ENCODE measurements around the gene PSMB9. TPM values are rescaled to one million over a fixed set of nuclear protein-coding genes. Genes with fewer than 3 reads are reported as not detected.

Gene PSMB9
- total RNA-seq, 2 donors from 2014 or later = 4.6 to 14.5 TPM

DNA sequence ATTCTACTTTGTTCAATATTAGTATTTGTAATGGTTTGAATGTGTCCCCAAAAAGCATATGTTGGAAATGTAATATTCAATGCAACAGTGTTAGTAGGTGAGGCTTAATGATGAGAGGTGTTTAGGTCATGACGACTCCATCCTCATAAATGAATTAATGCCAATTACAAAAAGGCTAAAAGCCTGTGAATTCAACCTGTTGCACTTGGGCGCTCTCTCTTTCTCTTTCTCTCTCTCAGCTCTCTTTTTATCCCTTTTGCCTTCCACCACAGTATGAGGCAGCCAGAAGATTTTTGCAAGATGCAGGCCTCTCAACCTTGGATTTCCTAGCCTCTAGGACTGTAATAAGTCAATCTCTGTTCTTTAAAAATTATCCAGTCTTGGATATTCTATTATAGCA, 34.6 kb downstream of the PSMB9 start:
- DNase-seq (no peak), ATAC-seq (no peak)
- no peak for TF ChIP-seq POLR2A (IDR thresholded peaks at IDR 0.05)
- no peak for TF ChIP-seq CTCF (IDR thresholded peaks at IDR 0.05)
- intact Hi-C loops (cut with DNase I) = loop anchor here (5.0 to 10.0 kb wide), 2 partner anchors 59 to 96 kb away; no protein-coding TSS in a partner anchor
- 66 to 72% methylated on average over 2 of the region's 2 CpGs for WGBS, 2 donors
- H3K4me1 ChIP-seq = peaks cover 14% of the 10 kb centered on the region
- H3K27ac ChIP-seq = no peak overlapping the region
- H3K36me3 ChIP-seq (replicated peaks in 1 of 2; ENCODE audit: insufficient read depth in 1 of 2, low read depth in 2 of 2) = no peaks in the 10 kb centered on the region
- H3K27me3 ChIP-seq = no peaks in the 10 kb centered on the region
- H3K9me3 ChIP-seq = no peaks in the 10 kb centered on the region
- H3K4me3 ChIP-seq = no peak overlapping the region

GRCh38 chr6:32889533-32889932, 35.5 kb downstream of the PSMB9 start:
- 50 to 53% methylated on average over 1 of the region's 1 CpG for WGBS, 2 donors
- H3K4me3 ChIP-seq = no peak overlapping the region
- H3K27ac ChIP-seq = no peak overlapping the region
- intact Hi-C loops (cut with DNase I) = loop anchor here (5.0 to 10.0 kb wide), 2 partner anchors 58 to 95 kb away; no protein-coding TSS in a partner anchor
- H3K36me3 ChIP-seq (replicated peaks in 1 of 2; ENCODE audit: insufficient read depth in 1 of 2, low read depth in 2 of 2) = no peaks in the 10 kb centered on the region
- peaks cover 16% of the 10 kb centered on the region for H3K4me1 ChIP-seq
- no peak for ATAC-seq
- DNase-seq = no peak
- no peaks in the 10 kb centered on the region for H3K27me3 ChIP-seq
- TF ChIP-seq CTCF (IDR thresholded peaks at IDR 0.05) = no peak
- no peaks in the 10 kb centered on the region for H3K9me3 ChIP-seq

GRCh38 chr6:32890831-32891230, 36.8 kb downstream of the PSMB9 start:
- TF ChIP-seq POLR2A (IDR thresholded peaks at IDR 0.05) (no peak), CTCF (IDR thresholded peaks at IDR 0.05) (no peak)
- Histone ChIP-seq H3K9me3 (no peaks in the 10 kb centered on the region), H3K36me3 (replicated peaks in 1 of 2; ENCODE audit: insufficient read depth in 1 of 2, low read depth in 2 of 2) (no peaks in the 10 kb centered on the region), H3K4me3 (no peak overlapping the region), H3K4me1 (peaks cover 22% of the 10 kb centered on the region), H3K27ac (no peak overlapping the region), H3K27me3 (no peaks in the 10 kb centered on the region)
- ATAC-seq (no peak), DNase-seq (no peak)
- intact Hi-C loops (cut with DNase I) = no loop called here
- WGBS, 2 donors = 56 to 57% methylated on average over 1 of the region's 1 CpG

DNA sequence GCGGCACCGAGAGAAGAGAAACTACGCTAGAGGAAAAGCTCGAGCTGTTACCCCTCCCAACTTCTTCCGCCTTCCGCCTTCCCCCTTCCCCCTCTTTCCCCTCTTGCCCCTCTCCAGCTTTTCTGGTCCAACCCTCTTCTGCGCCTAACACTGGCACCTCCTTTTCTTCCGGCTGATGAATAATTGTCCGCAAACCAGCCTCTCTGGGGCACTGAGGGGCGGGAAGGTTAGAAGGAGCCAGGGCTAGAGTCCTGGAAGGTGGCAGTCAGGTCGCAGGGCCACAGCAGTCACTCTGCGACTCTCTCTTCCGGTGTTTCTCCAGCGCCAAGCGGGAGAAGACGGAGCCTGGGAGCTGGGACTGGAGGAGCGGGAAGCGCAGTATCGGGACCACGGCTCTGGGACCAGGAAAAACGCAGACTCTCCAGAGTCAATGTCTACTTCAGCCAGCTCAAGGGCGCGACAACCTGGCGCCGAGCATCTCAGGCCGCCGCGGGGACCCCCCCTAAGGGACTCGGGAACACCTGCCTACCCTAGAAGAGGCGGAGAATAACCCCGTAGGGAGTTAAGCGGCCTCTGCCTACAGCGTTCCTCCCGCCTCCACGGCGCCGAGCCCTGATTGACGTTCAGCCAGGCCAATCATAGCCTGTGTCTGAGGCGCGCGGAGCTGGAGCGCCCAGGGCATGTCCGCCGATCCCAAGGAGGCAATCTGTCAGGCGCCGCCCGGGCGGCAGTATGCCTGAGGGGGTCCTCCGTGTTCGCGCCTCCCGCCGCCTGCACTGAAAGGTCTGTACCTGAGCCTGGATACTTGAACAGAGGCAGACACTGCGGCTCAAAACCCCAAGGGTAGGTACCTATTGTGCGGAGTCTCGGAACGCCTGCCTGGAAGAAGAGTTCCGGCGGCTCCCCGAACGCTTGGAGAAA, 40.4 kb downstream of the PSMB9 start:
- intact Hi-C loops (cut with DNase I) = no loop called here
- peaks cover 24% of the 10 kb centered on the region for H3K4me1 ChIP-seq
- peak; percentile 98 for ATAC-seq

More for the DNA sequence above, 40.4 kb downstream of the PSMB9 start:
- H3K27me3 ChIP-seq = no peaks in the 10 kb centered on the region
- H3K27ac ChIP-seq = peak overlapping the region; percentile 84 to 93 (median 90)
- peak; percentile 94 to 96 (median 94) for DNase-seq
- WGBS, 2 donors = 0% methylated on average over 16 to 61 of the region's 61 CpGs
- peak overlapping the region; percentile 63 to 86 for H3K4me3 ChIP-seq
- H3K9me3 ChIP-seq = no peaks in the 10 kb centered on the region
- no peaks in the 10 kb centered on the region for H3K36me3 ChIP-seq (replicated peaks in 1 of 2; ENCODE audit: insufficient read depth in 1 of 2, low read depth in 2 of 2)
- TF ChIP-seq POLR2A (IDR thresholded peaks at IDR 0.05) (peak; percentile 83 to 93 (median 92)), CTCF (IDR thresholded peaks at IDR 0.05) (peak in 2 of 7 experiments; percentile 4 to 9)
